ENCODE data around the gene SLC22A13. TPM values are rescaled to one million over a fixed set of nuclear protein-coding genes. Genes with fewer than 3 reads are reported as not detected.

The SLC22A13 gene
- polyA plus RNA-seq, 1 donor (not counting 4 experiments of a cell fraction or from before 2014, with no cell fraction given): 0.25 TPM

DNA sequence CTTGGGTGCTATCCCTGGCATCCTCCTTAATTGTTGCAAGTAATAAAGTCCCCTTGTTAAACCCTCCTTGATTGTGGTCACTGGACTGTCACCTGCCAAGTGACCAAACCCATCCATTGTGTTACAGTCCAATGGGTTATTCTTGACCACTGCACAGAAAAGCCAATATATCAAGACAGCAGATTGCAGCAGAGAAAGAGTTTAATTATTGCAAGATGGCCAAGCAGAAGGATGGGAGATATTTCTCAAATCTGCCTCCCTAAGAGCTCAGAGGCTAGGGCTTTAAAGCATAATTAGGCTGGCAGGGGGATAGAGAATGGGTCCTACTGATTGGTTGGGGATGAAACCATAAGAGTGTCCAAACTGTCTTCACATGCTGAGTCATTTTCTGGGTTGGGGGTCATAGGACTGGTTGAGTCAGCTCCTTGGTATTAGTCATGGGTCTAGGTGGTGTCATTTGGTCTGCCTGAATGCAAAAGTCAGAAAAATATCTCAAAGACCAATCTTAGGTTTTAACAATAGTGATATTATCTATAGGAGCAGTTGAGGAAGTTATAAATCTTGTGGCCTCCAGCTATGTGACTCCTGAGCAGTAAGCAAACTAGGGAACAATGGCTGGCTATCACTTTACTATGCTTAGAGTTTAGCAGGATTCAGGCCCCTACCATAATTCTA, 61.9 kb downstream of the SLC22A13 start:
- H3K4me2 ChIP-seq (ENCODE audit: control insufficient read depth, extremely low read depth, insufficient read depth, low read depth, low read length): no peak overlapping the region
- no peaks in the 10 kb centered on the region for H3K9me1 ChIP-seq (ENCODE audit: control insufficient read depth, extremely low read depth, insufficient read depth, low read length)
- H3K9ac ChIP-seq (ENCODE audit: control insufficient read depth, extremely low read depth, insufficient read depth, low read length): no peak overlapping the region
- no peaks in the 10 kb centered on the region for H3K79me2 ChIP-seq (ENCODE audit: control insufficient read depth, insufficient read depth, low read length)
- H3K27ac ChIP-seq (ENCODE audit: control insufficient read depth, insufficient read depth, low read length): no peak overlapping the region
- no peaks in the 10 kb centered on the region for H4K20me1 ChIP-seq (ENCODE audit: control insufficient read depth, extremely low read depth, insufficient read depth, low read length)
- DNase-seq (ENCODE audit: low read depth, low spot score): peak; percentile 28
- TF ChIP-seq, protein P1, sequence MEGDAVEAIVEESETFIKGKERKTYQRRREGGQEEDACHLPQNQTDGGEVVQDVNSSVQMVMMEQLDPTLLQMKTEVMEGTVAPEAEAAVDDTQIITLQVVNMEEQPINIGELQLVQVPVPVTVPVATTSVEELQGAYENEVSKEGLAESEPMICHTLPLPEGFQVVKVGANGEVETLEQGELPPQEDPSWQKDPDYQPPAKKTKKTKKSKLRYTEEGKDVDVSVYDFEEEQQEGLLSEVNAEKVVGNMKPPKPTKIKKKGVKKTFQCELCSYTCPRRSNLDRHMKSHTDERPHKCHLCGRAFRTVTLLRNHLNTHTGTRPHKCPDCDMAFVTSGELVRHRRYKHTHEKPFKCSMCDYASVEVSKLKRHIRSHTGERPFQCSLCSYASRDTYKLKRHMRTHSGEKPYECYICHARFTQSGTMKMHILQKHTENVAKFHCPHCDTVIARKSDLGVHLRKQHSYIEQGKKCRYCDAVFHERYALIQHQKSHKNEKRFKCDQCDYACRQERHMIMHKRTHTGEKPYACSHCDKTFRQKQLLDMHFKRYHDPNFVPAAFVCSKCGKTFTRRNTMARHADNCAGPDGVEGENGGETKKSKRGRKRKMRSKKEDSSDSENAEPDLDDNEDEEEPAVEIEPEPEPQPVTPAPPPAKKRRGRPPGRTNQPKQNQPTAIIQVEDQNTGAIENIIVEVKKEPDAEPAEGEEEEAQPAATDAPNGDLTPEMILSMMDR (optimal IDR thresholded peaks at IDR 0.05 in 1 of 3, IDR thresholded peaks at IDR 0.05 in 1 of 3, conservative IDR thresholded peaks at IDR 0.05 in 1 of 3; ENCODE audit: extremely low read depth in 1 of 3, insufficient read depth in 2 of 3, low read length in 3 of 3): no peak
- TF ChIP-seq EZH2 (IDR thresholded peaks at IDR 0.05; ENCODE audit: low read length): no peak
- no peaks in the 10 kb centered on the region for H3K36me3 ChIP-seq (ENCODE audit: control insufficient read depth in 2 of 2, extremely low read depth in 1 of 2, insufficient read depth in 2 of 2, low read length in 2 of 2)
- dilution Hi-C loops (cut with MboI; ENCODE audit: extremely low pct_ligation_motif_present, low sequenced_read_pairs): no loop called here
- H3K27me3 ChIP-seq (ENCODE audit: control insufficient read depth, extremely low read depth, insufficient read depth, low read length): no peaks in the 10 kb centered on the region
- peak; percentile 89 for FAIRE-seq
- H3K4me3 ChIP-seq (ENCODE audit: control insufficient read depth in 2 of 3, extremely low read depth in 1 of 3, insufficient read depth in 2 of 3, low read depth in 1 of 3, low read length in 3 of 3): no peak overlapping the region
- no peak overlapping the region for H2AFZ ChIP-seq (ENCODE audit: control insufficient read depth, low read length)
- H3K9me3 ChIP-seq (ENCODE audit: control insufficient read depth, low read depth, low read length): peaks cover 6% of the 10 kb centered on the region
- no peaks in the 10 kb centered on the region for H3K4me1 ChIP-seq (ENCODE audit: control insufficient read depth, extremely low read depth, insufficient read depth, low read length)

Small RNA genes lying within 50 kb of the gene (small RNA-seq; reads per million reads assigned to genes)
- gene RNU6-235P (ENCODE audit: insufficient read length in 3 of 3, low read depth in 3 of 3, low replicate concordance in 1 of 3): 0 reads per million in 3 experiments

Other genes starting within 250 kb of the SLC22A13 start
- 22.0 to 36.1 TPM (median 26.0 TPM) in 3 replicates for gene PLCD1, start 236.2 kb upstream of the SLC22A13 start, polyA plus RNA-seq
- 0.01 to 0.02 TPM in 2 of 3 replicates, not detected in the other for gene DLEC1, start 226.6 kb upstream of the SLC22A13 start, polyA plus RNA-seq
- gene ACAA1, start 128.7 kb upstream of the SLC22A13 start, polyA plus RNA-seq: 81.4 to 125 TPM (median 85.3 TPM) in 3 replicates
- 44.0 to 72.8 TPM (median 46.2 TPM) in 3 replicates for gene MYD88, start 127.2 kb upstream of the SLC22A13 start, polyA plus RNA-seq
- 60.8 to 77.0 TPM (median 61.9 TPM) in 3 replicates for gene OXSR1, start 100.3 kb upstream of the SLC22A13 start, polyA plus RNA-seq
- 0.08 to 0.37 TPM (median 0.20 TPM) in 3 replicates for gene SLC22A14, start 16.5 kb downstream of the SLC22A13 start, polyA plus RNA-seq
- 1.1 to 1.8 TPM (median 1.8 TPM) in 3 replicates for gene XYLB, start 81.0 kb downstream of the SLC22A13 start, polyA plus RNA-seq
- 0.37 to 0.71 TPM (median 0.46 TPM) in 3 replicates for gene ACVR2B, start 188.1 kb downstream of the SLC22A13 start, polyA plus RNA-seq
- gene EXOG, start 230.5 kb downstream of the SLC22A13 start, polyA plus RNA-seq: 7.8 to 10.3 TPM (median 8.7 TPM) in 3 replicates

Data from keratinocyte (primary cell).